IPS-20b (cell line): Measurements from ENCODE around the gene MAT1A.
"Not testable (repeated sequence)": the region's sequence is repeated elsewhere in the genome, so short reads cannot be mapped to it uniquely, and the experiment has no call there.

Source experiments
- H3K27ac ChIP-seq: one replicate; pipeline ENCODE4 v1.5.1; 2013; ENCODE audit warnings: low read length
- H3K27me3 ChIP-seq: 2 replicates; pipeline ENCODE4 v1.6.1; 2013; ENCODE audit warnings: mild to moderate bottlenecking, low read length, inconsistent platforms; ENCODE audit not compliant: insufficient read depth
- H3K36me3 ChIP-seq: 2 replicates; pipeline ENCODE4 v1.6.1; 2013; ENCODE audit warnings: low read depth, mild to moderate bottlenecking, inconsistent platforms, low read length, moderate library complexity; ENCODE audit not compliant: insufficient read depth
- H3K4me1 ChIP-seq: 2 replicates; pipeline ENCODE4 v1.6.1; 2013; ENCODE audit warnings: mild to moderate bottlenecking, control low read depth, inconsistent platforms, low read length, moderate library complexity; ENCODE audit not compliant: insufficient read depth
- H3K4me3 ChIP-seq: 2 replicates; pipeline ENCODE4 v1.5.1; 2013; ENCODE audit warnings: mild to moderate bottlenecking, low read length, inconsistent platforms
- H3K9ac ChIP-seq: 2 replicates; pipeline ENCODE4 v1.6.1; 2013; ENCODE audit warnings: low read depth, mild to moderate bottlenecking, inconsistent platforms, low read length, moderate library complexity
- H3K9me3 ChIP-seq: 2 replicates; pipeline ENCODE4 v1.6.1; 2013; ENCODE audit warnings: mild to moderate bottlenecking, low read depth, low read length, inconsistent platforms; ENCODE audit not compliant: insufficient read depth

Gene MAT1A

DNA sequence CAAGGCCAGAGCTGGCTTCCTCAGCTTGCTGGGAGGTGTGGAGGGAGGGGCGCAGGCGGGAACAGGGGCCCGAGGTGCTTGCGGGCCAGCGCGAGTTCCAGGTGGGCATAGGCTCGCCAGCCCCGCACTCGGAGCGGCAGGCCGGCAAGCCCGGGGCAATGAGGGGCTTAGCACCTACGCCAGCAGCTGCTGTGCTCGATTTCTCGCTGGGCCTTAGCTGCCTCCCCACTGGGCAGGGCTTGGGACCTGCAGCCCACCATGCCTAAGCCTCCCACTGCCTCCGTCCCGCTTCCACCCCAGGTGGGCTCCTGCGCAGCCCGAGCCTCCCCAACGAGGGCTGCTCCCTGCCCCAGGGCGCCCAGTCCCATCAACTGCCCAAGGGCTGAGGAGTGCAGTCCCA lies 25.9 kb upstream of the MAT1A start:
- Histone ChIP-seq H3K9me3 (no peaks in the 10 kb centered on the region), H3K36me3 (no peaks in the 10 kb centered on the region), H3K9ac (no peak overlapping the region), H3K4me3 (no peak overlapping the region), H3K27me3 (no peaks in the 10 kb centered on the region), H3K4me1 (no peaks in the 10 kb centered on the region), H3K27ac (no peak overlapping the region)

GRCh38 chr10:80313523-80313922 lies 24.1 kb upstream of the MAT1A start:
- Histone ChIP-seq H3K27ac (no peak overlapping the region), H3K4me1 (no peaks in the 10 kb centered on the region), H3K4me3 (no peak overlapping the region), H3K27me3 (no peaks in the 10 kb centered on the region), H3K36me3 (no peaks in the 10 kb centered on the region), H3K9me3 (no peaks in the 10 kb centered on the region), H3K9ac (no peak overlapping the region)

GRCh38 chr10:80305989-80306388 lies 16.5 kb upstream of the MAT1A start:
- not testable (repeated sequence) for H3K9ac ChIP-seq, H3K9me3 ChIP-seq, H3K4me3 ChIP-seq, H3K4me1 ChIP-seq, H3K27me3 ChIP-seq, H3K27ac ChIP-seq, H3K36me3 ChIP-seq

GRCh38 chr10:80296942-80297341 lies 7.5 kb upstream of the MAT1A start:
- no peak overlapping the region for H3K9ac ChIP-seq
- no peaks in the 10 kb centered on the region for H3K36me3 ChIP-seq
- H3K9me3 ChIP-seq = no peaks in the 10 kb centered on the region; the same call in none of the 2 replicates
- H3K27ac ChIP-seq = no peak overlapping the region
- no peaks in the 10 kb centered on the region for H3K27me3 ChIP-seq
- no peak overlapping the region for H3K4me3 ChIP-seq
- no peaks in the 10 kb centered on the region for H3K4me1 ChIP-seq

GRCh38 chr10:80292607-80293239 lies 3.3 kb upstream of the MAT1A start:
- Histone ChIP-seq H3K9ac (no peak overlapping the region), H3K27me3 (peaks cover 7% of the 10 kb centered on the region; the same call in 1 of the 2 replicates), H3K4me3 (no peak overlapping the region), H3K27ac (no peak overlapping the region), H3K4me1 (peaks cover 10% of the 10 kb centered on the region; the same call in 1 of the 2 replicates), H3K9me3 (no peaks in the 10 kb centered on the region; the same call in 1 of the 2 replicates), H3K36me3 (no peaks in the 10 kb centered on the region)

- H3K36me3 ChIP-seq = no peaks in the 10 kb centered on the region
- peaks cover 10% of the 10 kb centered on the region; the same call in 1 of the 2 replicates for H3K4me1 ChIP-seq
- no peak overlapping the region for H3K9ac ChIP-seq
- H3K27ac ChIP-seq = no peak overlapping the region
- no peaks in the 10 kb centered on the region for H3K9me3 ChIP-seq
- no peak overlapping the region for H3K4me3 ChIP-seq
- H3K27me3 ChIP-seq = peaks cover 7% of the 10 kb centered on the region; the same call in 1 of the 2 replicates
Observed at GRCh38 chr10:80290474-80291220, 1.2 kb upstream of the MAT1A start.

- no peaks in the 10 kb centered on the region for H3K9me3 ChIP-seq
- no peak overlapping the region for H3K9ac ChIP-seq
- peaks cover 7% of the 10 kb centered on the region; the same call in 1 of the 2 replicates for H3K27me3 ChIP-seq
- no peaks in the 10 kb centered on the region for H3K36me3 ChIP-seq
- peaks cover 10% of the 10 kb centered on the region; the same call in 1 of the 2 replicates for H3K4me1 ChIP-seq
- no peak overlapping the region for H3K27ac ChIP-seq
- H3K4me3 ChIP-seq = no peak overlapping the region
Observed at GRCh38 chr10:80288849-80289248, 609 bp downstream of the MAT1A start.

DNA sequence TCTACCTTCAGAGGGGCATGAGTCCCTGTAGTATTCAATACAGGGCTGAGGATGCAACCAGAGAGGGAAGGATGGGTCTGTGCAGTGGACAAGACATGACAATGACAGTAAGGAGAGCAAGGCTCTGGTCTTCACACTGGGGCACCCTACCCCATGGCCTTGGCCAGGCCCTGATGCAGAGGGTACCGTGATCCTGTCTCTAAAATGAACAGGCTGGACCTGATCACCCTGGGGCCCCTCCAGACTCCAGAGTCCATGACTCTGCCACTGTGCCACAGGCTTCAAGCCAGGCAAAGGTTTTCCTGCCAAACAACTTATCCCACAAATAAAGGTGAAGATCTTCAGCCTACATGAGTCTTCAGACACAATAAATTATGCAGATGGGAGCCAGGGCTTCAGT lies 4.9 kb downstream of the MAT1A start:
- Histone ChIP-seq H3K27ac (no peak overlapping the region), H3K4me3 (no peak overlapping the region), H3K9ac (no peak overlapping the region), H3K9me3 (no peaks in the 10 kb centered on the region), H3K27me3 (peaks cover 7% of the 10 kb centered on the region; the same call in 1 of the 2 replicates), H3K36me3 (no peaks in the 10 kb centered on the region), H3K4me1 (no peaks in the 10 kb centered on the region)

DNA sequence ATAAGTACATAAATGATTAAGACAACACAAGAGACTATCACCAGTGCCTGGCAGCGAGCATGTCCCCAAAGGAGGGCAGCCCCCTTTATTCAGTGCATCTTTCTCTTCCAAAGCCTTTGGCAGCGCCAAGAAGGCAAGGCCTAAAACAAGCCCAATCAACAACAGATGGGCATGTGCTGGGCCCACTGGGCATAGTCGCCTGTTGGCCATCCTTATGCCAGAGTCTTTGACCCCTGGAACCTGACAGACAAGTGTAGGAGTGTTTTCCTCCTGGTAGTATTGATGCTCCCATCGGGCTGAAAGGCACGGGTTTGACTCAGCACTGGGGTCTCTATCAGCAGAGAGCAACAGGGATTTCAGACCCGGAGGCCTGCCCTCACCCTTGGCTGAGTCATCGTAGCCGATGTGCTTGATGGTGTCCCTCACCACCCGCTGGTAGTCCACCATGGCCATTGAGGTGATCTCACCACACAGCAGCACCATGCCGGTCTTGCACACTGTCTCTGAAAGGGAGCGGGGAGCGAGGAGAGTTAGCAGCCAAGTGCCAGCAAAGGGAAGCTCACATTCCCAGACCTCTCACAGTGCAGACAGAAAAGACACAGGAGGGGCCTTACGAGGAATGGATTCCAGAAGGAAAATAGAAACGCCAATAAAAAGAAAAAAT lies 5.8 kb downstream of the MAT1A start:
- no peak overlapping the region for H3K9ac ChIP-seq
- H3K4me3 ChIP-seq = no peak overlapping the region
- H3K9me3 ChIP-seq = no peaks in the 10 kb centered on the region
- H3K4me1 ChIP-seq = no peaks in the 10 kb centered on the region
- H3K36me3 ChIP-seq = no peaks in the 10 kb centered on the region
- 0 out of 2 replicates have a peak, but pooled peaks cover under 1% of the 10 kb centered on the region for H3K27me3 ChIP-seq
- no peak overlapping the region for H3K27ac ChIP-seq

- Histone ChIP-seq H3K36me3 (no peaks in the 10 kb centered on the region), H3K27ac (no peak overlapping the region), H3K27me3 (no peaks in the 10 kb centered on the region), H3K9ac (no peak overlapping the region), H3K9me3 (no peaks in the 10 kb centered on the region), H3K4me3 (no peak overlapping the region), H3K4me1 (no peaks in the 10 kb centered on the region)
Observed at GRCh38 chr10:80283119-80283518, 6.3 kb downstream of the MAT1A start.

GRCh38 chr10:80281784-80282765 lies 7.4 kb downstream of the MAT1A start:
- Histone ChIP-seq H3K27me3 (no peaks in the 10 kb centered on the region), H3K9ac (no peak overlapping the region), H3K4me1 (no peaks in the 10 kb centered on the region), H3K4me3 (no peak overlapping the region), H3K9me3 (no peaks in the 10 kb centered on the region), H3K36me3 (no peaks in the 10 kb centered on the region), H3K27ac (no peak overlapping the region)
